Measurements from ENCODE around the gene EEIG1.

The EEIG1 gene

GRCh38 chr9:127937388-127938297 lies 43.1 kb downstream of the EEIG1 start, which contains the start of gene DPM2:
DPM2 (minus strand) TSS chr9:127937854; CDS start chr9:127937820, 34 bp downstream.
- DNase-seq, result peak; percentile 97

GRCh38 chr9:127937056-127937387 lies 43.8 kb downstream of the EEIG1 start:
- no peak for DNase-seq

- DNase-seq, result no peak
These were observed 44.4 kb downstream of the EEIG1 start for GRCh38 chr9:127936347-127936852.

GRCh38 chr9:127935765-127936221 lies 45.0 kb downstream of the EEIG1 start:
- DNase-seq, result no peak

GRCh38 chr9:127934986-127935385 lies 45.8 kb downstream of the EEIG1 start:
- DNase-seq, result no peak

- no peak for DNase-seq
These were observed 46.5 kb downstream of the EEIG1 start for GRCh38 chr9:127934248-127934647.

GRCh38 chr9:127931092-127931881 lies 49.5 kb downstream of the EEIG1 start:
- peak; percentile 70 for DNase-seq
